Measurements from ENCODE around the gene SLF2.

DNA sequence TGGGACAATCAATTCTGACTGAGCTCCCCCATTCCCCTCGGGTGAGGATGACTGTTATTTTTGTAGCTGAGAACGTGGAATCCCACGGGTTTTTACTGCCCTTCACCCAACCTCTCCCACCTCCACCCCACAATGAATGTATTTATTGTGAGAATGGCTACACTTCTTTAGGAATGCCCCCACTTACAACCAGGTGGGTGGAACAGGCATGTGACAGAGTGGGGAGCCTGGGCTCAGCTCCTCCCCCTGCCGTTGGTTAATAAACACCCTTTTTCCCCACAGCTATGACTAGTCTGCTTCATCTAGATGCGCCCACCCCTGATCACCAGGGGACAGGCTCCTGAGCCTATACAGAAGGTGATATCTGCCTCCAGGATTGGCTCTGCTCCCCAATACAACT lies 72.6 kb downstream of the SLF2 start:
- TF ChIP-seq YY1 (IDR thresholded peaks at IDR 0.05; ENCODE audit: insufficient read depth, insufficient read length) (no peak), SUZ12 (IDR thresholded peaks at IDR 0.05; ENCODE audit: extremely low read depth, insufficient read depth, insufficient read length) (no peak)
